OCI-LY7 (cell line): ENCODE results near the gene PPARG. TPM values are rescaled to one million over a fixed set of nuclear protein-coding genes. Genes with fewer than 3 reads are reported as not detected.

Experiments
- BruUV-seq: library from RNA; stranded (reverse); fragments of 400-500 nt; replicated peaks from 2 replicates; lab custom pipeline; 2021; lab: Mats Ljungman, UMichigan
- CTCF ChIA-PET: fragments of 300-600 bp; sonication (Branson Sonifier 250); formaldehyde crosslinking; loops from one replicate; lab custom pipeline; 2022; ENCODE audit warnings: antibody characterized with exemption; ENCODE audit not compliant: unreplicated experiment; lab: Charles Lee
- POLR2A ChIA-PET: fragments of 300-600 bp; sonication (Branson Sonifier 250); formaldehyde crosslinking; loops from one replicate; lab custom pipeline; 2022; ENCODE audit warnings: antibody characterized with exemption; lab: Charles Lee
- DNase-seq: peaks from one replicate; pipeline ENCODE4 v3.0.0-alpha.2; 2015; ENCODE audit warnings: low spot score
- H2AFZ ChIP-seq: fragments of 200-600 bp; sonication (generic), shearing (Covaris generic); 2 replicates; pipeline ENCODE4 v1.6.1; 2014; ENCODE audit warnings: mild to moderate bottlenecking, antibody characterized with exemption, low read length, moderate library complexity
- H3K27ac ChIP-seq: fragments of 200-600 bp; sonication (generic); 2 replicates; pipeline ENCODE4 v1.5.1; 2014; ENCODE audit warnings: mixed run types, low read depth, mild to moderate bottlenecking, moderate library complexity, low read length, inconsistent platforms; ENCODE audit not compliant: poor library complexity, severe bottlenecking
- H3K36me3 ChIP-seq: fragments of 200-600 bp; sonication (generic); 2 replicates; pipeline ENCODE4 v1.6.1; 2014; ENCODE audit warnings: mild to moderate bottlenecking, antibody characterized with exemption, low read length, moderate library complexity, mixed read lengths; ENCODE audit not compliant: insufficient read depth
- H3K4me1 ChIP-seq: fragments of 200-600 bp; sonication (generic); 2 replicates; pipeline ENCODE4 v1.5.1; 2014; ENCODE audit warnings: mild to moderate bottlenecking, low read length; ENCODE audit not compliant: insufficient read depth, poor library complexity, severe bottlenecking
- H3K4me2 ChIP-seq: fragments of 200-600 bp; sonication (generic); 2 replicates; pipeline ENCODE4 v1.6.1; 2014; ENCODE audit warnings: mild to moderate bottlenecking, low read length
- H3K4me3 ChIP-seq: fragments of 200-600 bp; sonication (generic); 2 replicates; pipeline ENCODE4 v1.5.1; 2014; ENCODE audit warnings: mild to moderate bottlenecking, low read depth, low read length; ENCODE audit not compliant: poor library complexity, severe bottlenecking
- H3K79me2 ChIP-seq: fragments of 200-600 bp; sonication (generic); 2 replicates; pipeline ENCODE4 v1.6.1; 2016; ENCODE audit warnings: low read depth, mild to moderate bottlenecking, low read length, moderate library complexity, mixed read lengths; ENCODE audit not compliant: insufficient read depth
- H3K9me2 ChIP-seq: fragments of 200-600 bp; sonication (generic); 2 replicates; pipeline ENCODE4 v1.6.1; 2016; ENCODE audit warnings: mild to moderate bottlenecking, low read length, mixed read lengths; ENCODE audit not compliant: insufficient read depth
- H3K9me3 ChIP-seq: fragments of 200-600 bp; sonication (generic); 2 replicates; pipeline ENCODE4 v1.6.1; 2014; ENCODE audit warnings: mild to moderate bottlenecking, mixed run types, low read length, mixed read lengths
- H4K20me1 ChIP-seq: fragments of 200-600 bp; sonication (generic); 2 replicates; pipeline ENCODE4 v1.6.1; 2014; ENCODE audit warnings: mild to moderate bottlenecking, antibody characterized with exemption, low read length, moderate library complexity, mixed read lengths; ENCODE audit not compliant: insufficient read depth
- EZH2phosphoT487 ChIP-seq: fragments of 200-600 bp; sonication (generic); IDR thresholded peaks from 2 replicates; pipeline ENCODE4 v1.6.1; 2018; ENCODE audit warnings: low read depth, borderline replicate concordance, mild to moderate bottlenecking, mixed run types, antibody characterized with exemption, low read length, moderate library complexity, mixed read lengths
- intact Hi-C: fragments of 100-400 bp; cut with micrococcal nuclease; formaldehyde crosslinking; loops from one replicate; pipeline ENCODE4 v1.10.0; 2022; ENCODE audit not compliant: unreplicated experiment
- total RNA-seq, 2 experiments: library from RNA; depleted of rRNA in 1 of 2; stranded (reverse); fragments of >200 nt in 1 of 2; shearing (Covaris generic) in 1 of 2; gene quantifications; 2 replicates each; pipeline ENCODE4 v1.2.3, GENCODE V29; 2014 to 2022
- TF ChIP-seq, protein P1 (sequence below): fragments of 200-600 bp; sonication (generic); conservative IDR thresholded peaks from 2 replicates; pipeline ENCODE4 v1.5.1; 2014; ENCODE audit warnings: mild to moderate bottlenecking, antibody characterized with exemption, low read length, moderate library complexity, mixed read lengths

PPARG gene
- total RNA-seq, 2 experiments from 2014 or later = not detected

- ChIA-PET POLR2A (no interaction called here), CTCF (no interaction called here)
- Histone ChIP-seq H3K9me2 (no peaks in the 10 kb centered on the region), H3K9me3 (no peaks in the 10 kb centered on the region), H2AFZ (no peak overlapping the region), H4K20me1 (no peaks in the 10 kb centered on the region), H3K4me1 (no peaks in the 10 kb centered on the region), H3K27ac (no peak overlapping the region), H3K4me2 (no peak overlapping the region), H3K4me3 (no peak overlapping the region), H3K79me2 (no peaks in the 10 kb centered on the region), H3K36me3 (no peaks in the 10 kb centered on the region)
- intact Hi-C loops = no loop called here
- no peak for TF ChIP-seq EZH2phosphoT487
- TF ChIP-seq, protein P1, sequence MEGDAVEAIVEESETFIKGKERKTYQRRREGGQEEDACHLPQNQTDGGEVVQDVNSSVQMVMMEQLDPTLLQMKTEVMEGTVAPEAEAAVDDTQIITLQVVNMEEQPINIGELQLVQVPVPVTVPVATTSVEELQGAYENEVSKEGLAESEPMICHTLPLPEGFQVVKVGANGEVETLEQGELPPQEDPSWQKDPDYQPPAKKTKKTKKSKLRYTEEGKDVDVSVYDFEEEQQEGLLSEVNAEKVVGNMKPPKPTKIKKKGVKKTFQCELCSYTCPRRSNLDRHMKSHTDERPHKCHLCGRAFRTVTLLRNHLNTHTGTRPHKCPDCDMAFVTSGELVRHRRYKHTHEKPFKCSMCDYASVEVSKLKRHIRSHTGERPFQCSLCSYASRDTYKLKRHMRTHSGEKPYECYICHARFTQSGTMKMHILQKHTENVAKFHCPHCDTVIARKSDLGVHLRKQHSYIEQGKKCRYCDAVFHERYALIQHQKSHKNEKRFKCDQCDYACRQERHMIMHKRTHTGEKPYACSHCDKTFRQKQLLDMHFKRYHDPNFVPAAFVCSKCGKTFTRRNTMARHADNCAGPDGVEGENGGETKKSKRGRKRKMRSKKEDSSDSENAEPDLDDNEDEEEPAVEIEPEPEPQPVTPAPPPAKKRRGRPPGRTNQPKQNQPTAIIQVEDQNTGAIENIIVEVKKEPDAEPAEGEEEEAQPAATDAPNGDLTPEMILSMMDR = no peak
- no peak for DNase-seq
- BruUV-seq = no TSS peak
These were observed 121.1 kb downstream of the PPARG start for GRCh38 chr3:12409684-12410596.

DNA sequence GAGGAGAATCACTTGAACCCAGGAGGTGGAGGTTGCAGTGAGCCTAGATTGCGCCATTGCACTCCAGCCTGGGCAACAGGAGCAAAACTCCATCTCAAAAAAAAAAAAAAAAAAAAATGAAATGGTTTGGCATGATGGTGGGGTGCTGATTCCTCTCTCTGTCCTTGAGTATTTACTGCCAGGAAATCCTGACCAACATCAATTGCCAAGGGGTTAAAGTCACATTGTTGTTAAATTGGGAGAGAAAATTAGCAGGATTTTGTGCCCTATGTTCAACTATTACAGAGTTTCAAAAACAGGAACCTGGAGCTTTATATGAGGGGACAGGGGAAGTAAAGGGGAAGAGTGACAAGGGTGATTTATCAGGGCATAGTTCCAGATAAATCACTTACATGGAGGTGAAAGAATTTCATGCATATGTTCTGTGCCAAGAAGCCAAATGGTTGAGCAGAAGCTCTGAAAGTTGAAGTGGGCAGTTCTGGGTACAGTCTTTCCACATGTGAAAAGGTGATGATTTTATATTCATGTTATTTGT is 124.9 kb downstream of the PPARG start:
- H3K4me1 ChIP-seq = no peaks in the 10 kb centered on the region
- CTCF ChIA-PET = no interaction called here
- H3K9me2 ChIP-seq = no peaks in the 10 kb centered on the region
- TF ChIP-seq EZH2phosphoT487 = no peak
- TF ChIP-seq, protein P1 = no peak
- no peak overlapping the region for H3K4me3 ChIP-seq
- no peak overlapping the region for H3K27ac ChIP-seq
- no TSS peak for BruUV-seq
- H3K79me2 ChIP-seq = no peaks in the 10 kb centered on the region
- H4K20me1 ChIP-seq = no peaks in the 10 kb centered on the region
- DNase-seq = no peak
- H3K4me2 ChIP-seq = no peak overlapping the region
- POLR2A ChIA-PET = interaction anchor here (0.7 kb wide), 1 partner anchor 89 kb away, joined by 3 read pairs; no protein-coding TSS in a partner anchor
- no peak overlapping the region for H2AFZ ChIP-seq
- H3K36me3 ChIP-seq = no peaks in the 10 kb centered on the region
- no peaks in the 10 kb centered on the region for H3K9me3 ChIP-seq
- intact Hi-C loops = no loop called here
